HS-5 (cell line): ENCODE measurements around the gene AARS1.
"Not testable (repeated sequence)": the region's sequence is repeated elsewhere in the genome, so short reads cannot be mapped to it uniquely, and the experiment has no call there.

ENCODE experiments used
- DNase-seq: peaks from one replicate; pipeline ENCODE4 v3.0.0-alpha.2; 2012; ENCODE audit warnings: low read depth

Gene AARS1

DNA sequence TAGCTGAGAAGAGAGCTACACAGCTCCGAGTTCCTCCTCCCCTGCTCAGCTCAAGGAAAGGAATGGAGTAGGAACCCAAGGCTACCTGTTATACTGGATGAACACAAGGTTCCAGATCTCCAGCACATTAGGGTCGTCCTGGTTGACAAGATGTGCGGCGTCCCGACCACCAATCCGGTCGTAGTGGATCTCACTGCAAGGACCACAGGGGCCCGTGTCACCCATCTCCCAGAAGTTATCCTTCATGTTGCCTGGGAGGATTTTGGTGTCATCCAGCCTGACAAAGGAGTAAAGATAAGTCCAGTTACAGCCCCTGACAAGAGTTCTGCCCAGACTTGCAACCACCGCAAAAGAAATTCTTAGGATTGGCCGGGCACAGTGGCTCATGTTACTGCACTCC is 17.6 kb downstream of the AARS1 start:
- no peak for DNase-seq

DNA sequence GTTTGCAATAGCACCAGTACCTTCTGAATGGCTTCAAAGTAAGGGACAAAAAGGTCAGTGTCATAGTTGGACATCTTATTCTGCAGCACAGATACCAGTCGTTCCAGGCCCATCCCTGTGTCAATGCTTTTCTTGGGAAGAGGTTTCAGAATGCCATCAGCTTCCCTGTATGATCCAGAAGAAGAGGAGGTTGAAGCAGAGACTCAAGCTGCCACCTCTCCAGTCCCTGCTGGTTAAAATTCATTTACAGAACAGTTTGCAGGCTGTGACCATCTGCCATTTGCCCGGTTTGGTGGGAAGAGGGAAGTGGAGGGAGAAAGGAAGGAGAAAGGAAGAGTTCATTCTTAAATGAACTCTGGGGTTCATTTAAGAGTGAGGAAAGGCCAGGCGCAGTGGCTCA is 19.1 kb downstream of the AARS1 start:
- DNase-seq: no peak

DNA sequence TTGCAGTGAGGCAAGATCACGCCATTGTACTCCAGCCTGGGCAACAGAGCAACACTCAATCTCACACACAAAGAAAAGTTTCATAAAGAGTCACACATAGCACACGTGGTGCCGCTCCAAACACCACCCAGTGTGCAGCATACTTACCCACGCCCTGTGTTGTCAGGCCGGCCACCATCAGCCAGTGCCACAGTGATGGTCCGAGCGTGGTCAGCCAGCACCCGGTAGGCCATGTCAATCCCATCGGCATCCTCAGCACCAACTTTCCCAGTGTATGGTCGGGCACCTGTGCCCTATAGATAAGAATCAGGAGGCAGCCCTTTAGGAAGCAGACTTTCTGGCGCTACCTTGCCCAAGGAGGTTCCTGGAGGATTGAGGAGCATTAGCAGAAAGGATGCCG is 19.8 kb downstream of the AARS1 start:
- DNase-seq: no peak

DNA sequence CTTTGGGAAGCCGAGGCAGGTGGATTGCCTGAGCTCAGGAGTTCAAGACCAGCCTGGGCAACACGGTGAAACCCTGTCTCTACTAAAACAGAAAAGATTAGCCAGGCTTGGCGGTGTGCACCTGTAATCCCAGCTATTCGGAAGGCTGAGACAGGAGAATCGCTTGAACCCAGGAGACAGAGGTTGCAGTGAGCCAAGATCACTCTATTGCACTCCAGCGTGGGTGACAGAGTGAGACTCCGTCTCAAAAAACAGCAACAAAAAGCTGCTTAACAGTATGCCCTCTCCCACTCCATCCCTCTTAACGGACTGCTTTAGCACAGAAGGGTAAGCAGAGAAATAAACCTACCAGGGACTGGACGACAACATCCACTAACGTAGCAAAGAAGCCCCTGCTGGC is 21.4 kb downstream of the AARS1 start:
- not testable (repeated sequence) for DNase-seq

DNA sequence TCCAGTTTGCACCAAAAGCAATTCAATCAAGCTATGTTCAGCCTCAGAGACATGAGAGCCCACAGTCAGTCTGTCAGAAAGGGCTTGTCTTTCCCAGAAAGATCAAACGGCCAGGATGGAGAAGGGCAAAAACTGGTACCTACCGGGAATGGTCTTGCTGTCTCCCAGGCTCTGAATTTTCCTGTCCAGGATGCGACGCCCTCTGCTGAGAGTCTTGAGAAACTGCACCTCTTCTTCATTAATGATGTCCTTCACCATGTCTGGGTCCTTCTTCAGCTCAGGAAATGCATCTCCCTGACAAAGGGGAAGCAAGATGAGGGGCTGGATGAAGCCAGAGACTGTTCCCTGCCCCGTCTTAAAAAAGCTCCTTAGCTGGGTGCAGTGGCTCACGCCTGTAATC is 21.8 kb downstream of the AARS1 start:
- DNase-seq: no peak

DNA sequence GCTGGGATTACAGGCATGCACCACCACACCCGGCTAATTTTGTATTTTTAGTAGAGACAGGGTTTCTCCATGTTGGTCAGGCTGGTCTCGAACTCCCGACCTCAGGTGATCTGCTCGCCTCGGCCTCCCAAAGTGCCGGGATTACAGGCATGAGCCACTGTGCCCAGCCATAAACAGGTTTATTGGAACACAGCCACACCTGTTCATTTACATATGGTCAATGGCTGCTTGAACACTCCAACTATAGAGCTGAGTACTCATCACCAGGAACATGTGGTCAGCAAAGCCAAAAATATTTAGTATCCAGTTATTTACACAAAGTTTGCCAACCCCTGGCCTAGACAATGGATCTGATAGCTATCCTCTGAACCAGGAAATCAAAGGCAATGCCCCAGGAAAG is 29.4 kb downstream of the AARS1 start:
- not testable (repeated sequence) for DNase-seq

DNA sequence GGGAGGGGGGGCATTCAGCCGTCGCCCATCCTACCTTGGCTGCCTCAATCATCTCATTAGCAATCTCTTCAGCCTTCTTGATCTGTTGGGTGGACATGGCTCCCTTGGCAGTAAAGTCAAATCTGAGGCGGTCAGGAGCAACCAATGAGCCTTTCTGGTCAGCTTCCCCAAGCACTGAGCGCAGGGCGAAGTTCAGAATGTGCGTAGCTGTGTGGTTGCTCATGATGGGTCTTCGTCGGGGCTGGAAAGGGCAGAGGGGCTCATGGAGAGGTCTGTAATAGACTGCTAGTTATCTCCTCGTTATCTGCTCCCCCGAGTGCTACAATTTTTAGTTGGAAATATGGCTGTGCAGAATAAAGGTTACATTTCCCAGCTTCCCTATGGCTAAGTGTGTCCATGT is 30.4 kb downstream of the AARS1 start:
- no peak for DNase-seq

DNA sequence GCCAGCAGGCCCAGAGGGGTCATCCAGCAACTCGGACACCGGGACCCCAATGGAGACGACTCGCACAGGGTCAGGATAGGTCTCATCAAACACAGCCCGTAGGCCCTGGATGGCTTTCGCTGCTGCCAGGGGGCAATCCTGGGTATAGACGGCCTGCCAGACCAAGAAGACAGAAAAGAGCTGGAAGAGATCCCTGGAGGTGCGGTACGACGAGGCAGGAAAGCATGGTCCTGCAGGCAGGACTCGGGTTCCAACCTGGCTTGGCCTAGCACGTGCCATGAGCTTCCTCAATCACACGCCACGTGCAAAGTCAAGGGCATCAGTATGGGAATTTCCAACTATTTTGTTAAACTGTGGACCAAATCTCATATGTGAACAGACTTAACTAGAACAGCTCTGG is 31.2 kb downstream of the AARS1 start:
- DNase-seq: no peak

DNA sequence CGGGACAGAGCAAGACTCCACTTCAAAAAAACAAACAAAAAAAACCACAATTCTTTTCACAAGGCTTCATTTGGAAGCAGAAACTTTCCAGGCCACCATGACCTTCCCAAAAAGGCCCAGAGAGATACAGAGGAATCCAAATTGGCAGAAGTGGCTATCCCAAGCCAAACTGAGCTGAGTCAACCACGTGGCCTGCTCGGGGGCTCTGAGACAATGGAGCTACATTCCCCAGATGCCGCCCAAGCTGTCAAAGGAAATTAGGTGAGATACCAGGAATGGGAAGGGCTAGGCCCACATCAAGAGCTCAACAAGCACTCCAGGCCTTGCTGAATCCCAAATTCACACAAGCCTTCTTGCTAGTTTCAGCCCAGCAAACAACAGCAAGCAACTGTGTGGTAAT is 31.9 kb downstream of the AARS1 start:
- no peak for DNase-seq

DNA sequence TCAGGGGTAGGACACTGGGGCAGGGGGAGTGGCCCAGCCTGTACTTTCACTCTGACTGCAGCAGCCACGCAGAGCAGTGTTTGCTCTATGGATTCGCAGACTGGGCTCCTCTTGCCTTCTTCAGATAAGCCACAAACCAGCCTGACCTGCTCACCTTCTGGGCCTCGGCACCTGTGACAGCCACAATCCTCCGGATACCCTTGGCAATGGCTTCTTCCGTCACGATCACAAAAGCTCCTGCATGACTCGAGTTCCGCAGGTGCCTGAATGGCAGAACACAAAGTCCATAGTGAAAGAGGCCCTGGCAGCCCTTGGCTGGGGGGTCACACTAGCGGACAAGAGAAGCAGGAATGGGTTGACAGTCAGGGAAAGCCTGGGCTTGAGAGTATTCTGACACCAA is 33.7 kb downstream of the AARS1 start:
- no peak for DNase-seq

DNA sequence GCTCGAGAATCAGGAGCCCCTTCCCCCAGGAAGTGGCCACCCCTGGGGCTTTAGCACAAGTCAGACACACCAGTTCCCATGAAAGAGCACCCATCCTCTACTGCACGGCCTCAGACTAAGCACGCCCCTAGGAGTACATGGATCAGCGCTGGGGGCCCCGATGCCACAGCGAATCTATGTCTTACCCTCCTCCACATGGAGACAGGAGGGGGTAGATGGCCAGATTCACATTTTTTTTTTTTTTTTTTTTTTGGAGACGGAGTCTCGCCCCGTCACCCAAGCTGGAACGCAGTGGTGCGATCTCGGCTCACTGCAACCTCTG is 34.4 kb downstream of the AARS1 start:
- no peak for DNase-seq

DNA sequence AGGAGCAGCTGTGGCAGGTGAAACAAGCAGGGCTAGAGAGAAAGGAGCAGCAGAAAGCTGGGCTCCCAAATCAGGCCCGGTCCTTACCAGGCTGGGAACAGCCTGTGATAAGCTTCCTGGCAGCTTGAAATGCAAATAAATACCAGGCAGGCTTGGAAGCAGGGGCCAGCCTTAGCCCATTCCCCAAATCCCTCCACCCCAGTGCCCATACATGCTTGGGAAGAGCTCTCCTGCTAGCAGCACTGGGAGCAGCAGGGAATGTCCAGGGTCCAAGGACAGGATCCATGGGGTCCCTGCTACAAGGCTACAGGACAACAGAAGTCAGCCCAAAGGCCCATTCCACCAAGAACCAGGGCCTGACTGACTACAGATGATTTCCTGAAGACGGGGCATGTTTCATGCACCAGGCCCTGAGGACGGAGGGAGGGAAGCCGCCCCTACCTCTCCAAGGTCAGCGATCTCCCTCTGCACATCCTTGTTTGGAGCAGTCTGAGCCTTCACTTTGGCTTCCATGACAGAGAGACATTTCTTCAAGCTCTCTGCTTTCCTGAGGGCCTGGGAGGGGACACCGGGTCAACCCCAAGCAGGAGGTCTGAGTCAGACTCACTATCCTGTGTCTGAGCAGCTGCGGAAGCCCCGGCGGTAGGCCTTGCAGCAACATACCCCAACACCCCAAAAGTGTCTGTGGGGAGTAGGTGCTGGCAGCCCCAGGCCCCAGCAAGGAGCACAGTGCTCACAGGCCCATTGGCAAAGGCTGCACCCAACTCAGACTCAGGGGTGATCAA is 34.9 kb downstream of the AARS1 start:
- DNase-seq: no peak

DNA sequence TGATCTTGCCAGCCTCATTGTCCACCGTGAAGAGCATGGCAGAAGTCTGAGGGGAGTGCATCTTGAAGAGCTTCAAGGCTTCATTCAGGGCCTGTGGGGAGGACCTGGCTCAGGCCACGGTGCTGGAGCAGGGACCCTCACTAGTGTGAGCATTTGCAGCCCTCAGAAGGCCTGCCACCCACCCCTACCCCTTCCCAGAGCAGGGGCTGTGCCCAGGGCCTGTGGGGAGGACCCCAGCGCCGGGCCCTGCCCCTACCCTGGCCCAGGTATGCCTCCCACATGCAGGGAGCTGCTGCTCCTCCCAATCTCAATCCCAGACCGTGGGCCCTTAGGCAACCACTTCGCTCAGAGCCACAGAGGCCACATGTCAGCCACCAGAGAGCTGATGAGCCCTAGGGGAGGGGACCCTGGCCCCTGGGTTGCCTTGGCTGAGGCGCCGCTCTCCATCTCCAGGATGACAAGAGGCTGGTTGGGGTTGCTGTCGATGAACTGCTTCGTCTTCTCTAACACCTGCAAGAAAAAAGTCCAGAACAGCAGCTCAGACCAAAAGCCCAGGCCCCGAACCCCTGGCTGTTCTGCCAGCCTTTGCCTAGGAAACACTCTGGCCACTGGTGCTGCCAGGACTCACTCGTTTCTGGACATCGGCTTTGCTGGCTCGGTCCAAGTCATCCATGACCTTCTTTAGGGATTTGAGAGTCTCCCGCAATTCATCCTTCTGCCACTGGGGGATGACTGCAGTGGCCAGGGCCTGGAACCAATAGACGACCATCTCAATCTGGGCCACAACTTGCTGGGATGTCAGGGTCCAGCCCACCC is 35.8 kb downstream of the AARS1 start:
- no peak for DNase-seq

DNA sequence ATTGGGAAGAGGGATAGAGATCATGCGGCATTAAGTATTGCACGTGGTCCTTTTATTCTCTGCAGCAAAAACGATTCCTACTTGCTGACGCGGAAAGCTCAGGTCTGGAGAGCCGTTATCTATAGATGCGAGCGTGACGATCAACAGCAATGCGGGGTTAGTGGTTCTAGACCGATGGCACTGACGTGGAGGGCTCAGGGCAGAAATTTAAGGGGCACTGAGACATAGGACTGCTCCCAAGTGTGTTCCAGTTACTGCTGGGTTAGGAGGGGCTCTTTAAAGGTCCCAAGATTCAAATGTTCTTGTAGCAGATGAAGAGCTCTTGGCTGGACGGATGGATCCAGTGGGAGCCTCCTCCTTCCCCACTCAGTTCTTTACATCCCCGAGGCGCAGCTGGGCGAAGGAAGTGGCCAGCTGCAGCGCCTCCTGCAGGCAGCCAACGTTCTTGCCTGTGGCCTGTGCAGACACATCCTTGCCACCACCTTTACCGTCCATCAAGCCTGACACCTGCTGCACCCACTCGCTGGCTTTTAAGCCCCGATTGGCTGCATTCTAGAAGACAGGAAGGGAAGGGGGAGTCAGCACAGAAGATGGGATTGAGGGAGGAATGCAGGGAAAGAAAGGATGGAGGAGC is 36.8 kb downstream of the AARS1 start:
- no peak for DNase-seq

DNA sequence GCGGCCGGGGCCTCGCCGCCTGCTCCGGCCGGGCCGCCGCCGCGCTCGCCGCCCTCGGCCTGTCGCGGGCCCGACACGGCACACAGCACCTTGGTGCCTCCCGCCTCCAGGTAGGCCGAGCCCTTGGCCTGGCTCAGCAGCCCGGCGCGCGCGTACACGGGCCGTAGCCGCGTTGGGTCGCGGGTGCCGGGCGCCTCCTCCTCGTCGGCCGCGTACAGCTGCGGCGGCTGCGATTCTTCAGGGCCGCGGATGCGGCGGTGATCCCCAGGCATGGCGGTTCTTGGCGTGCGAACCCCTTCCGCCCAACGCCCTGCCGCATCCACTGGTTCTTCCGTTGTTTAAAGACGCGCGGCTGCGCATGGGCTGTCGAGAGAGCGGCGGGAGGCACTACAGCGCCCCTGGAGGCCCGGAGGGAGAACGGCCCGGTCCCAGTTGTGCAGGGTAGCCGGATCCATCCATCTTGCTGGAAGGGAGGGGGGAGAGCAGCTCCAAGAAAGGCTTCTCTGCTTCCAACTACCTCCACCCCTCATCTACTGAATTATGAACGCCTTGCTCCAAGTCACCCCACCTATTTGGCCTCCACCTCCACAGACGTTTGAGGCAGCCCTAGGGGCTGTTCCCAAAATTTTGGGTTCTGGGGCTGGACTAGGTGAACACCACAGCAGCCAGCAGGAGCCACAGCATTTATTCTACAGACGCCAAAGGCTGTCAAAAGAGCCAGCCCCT is 37.5 kb downstream of the AARS1 start, which contains the start of gene EXOSC6:
Gene EXOSC6, minus strand, starts transcription at position 312 of the 726 bp plus-strand sequence. Its CDS starts 40 bp downstream, at position 272.
- DNase-seq: peak; percentile 79

DNA sequence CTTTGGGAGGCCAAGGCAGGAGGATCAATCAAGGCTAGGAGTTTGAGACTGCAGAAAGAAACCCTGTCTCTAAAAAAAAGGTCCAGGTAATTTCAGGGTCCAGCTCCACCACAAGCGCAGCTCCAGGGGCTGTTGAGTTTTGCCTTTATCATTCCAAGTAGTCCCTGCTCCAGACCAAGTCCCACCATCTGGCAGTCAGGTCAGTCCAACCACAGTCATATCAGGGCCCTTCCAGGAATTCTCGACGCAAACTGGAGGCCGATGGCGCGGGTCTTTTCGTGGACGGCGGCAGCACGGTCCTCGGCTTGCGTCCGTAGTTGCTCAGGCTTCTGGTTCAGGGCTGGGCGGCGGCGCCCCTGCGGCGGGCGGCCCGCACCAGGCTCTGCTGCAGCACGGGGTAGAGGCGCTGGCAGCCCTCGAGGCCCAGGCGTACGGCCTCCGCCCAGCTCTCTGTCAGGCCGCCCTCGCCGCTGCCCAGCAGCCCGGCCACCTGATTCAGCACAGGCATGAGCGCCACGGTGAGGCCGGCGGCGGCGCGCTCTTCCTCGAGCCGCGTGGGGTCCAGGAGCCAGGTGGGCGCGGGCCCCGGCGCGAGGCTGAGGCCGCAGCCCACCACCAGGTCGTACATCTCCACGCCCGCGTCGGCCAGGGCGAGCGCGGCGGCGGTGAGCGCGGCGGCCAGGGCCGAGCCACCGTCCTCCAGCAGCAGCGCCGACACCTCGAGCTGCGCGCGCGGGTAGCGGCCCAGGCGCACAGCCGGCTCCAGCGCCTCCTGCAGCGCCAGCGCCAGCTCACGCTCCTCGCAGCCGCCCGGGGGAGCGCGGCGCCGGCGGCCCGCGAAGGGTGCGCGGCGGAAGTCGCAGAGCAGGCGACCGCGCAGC is 38.3 kb downstream of the AARS1 start:
- DNase-seq: no peak

DNA sequence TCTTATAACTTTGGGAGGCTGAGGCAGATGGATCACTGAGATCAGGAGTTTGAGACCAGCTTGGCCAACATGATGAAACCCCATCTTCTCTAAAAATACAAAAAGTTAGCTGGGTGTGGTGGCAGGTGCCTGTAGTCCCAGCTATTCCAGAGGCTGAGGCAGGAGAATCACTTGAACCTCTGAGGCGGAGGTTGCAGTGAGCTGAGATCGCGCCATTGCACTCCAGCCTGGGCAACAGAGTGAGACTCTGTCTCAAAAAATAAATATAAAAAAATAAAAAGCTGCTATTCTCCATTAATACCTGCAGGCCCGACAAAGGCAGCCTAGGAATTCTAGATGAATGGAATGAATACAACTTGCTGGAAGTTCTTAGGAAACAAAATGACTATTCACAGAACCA is 39.6 kb downstream of the AARS1 start:
- DNase-seq: not testable (repeated sequence)

DNA sequence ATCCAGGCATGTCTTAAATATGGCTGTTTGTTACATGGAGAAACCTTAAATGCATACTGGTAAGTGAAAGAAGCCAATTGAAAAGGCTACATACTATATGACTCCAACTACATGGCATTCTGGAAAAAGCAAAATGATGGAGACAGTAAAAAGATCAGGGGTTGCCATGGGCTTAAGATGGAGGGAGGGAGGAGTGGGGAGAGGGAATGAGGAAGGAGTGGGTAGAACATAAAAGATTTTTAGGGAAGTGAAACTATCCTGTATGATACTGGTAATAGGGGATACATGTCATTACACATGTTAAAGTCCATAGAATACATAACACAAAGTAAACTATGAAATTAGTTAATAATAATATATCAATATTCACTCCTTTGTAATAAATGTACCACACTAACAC is 50.5 kb downstream of the AARS1 start:
- DNase-seq: not testable (repeated sequence)

DNA sequence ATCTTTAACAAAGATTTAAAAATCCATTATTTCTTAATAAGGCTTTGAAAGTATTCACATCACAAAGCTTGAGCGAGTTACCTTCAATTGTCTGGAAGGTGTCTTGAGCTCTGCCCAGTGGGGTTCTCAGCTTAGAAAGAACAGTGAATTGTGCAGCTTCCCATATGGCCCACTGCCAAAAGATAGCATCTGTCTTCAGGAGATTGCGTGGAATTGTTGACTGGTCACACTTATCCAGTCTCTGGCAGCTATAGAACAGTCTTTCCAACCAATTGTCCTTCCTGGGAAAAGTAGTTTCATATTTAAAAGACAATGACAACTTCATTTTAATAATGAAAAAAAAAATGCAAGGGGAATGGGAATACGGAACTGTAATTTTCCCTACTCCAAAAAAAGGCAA is 57.5 kb downstream of the AARS1 start:
- DNase-seq: not testable (repeated sequence)

DNA sequence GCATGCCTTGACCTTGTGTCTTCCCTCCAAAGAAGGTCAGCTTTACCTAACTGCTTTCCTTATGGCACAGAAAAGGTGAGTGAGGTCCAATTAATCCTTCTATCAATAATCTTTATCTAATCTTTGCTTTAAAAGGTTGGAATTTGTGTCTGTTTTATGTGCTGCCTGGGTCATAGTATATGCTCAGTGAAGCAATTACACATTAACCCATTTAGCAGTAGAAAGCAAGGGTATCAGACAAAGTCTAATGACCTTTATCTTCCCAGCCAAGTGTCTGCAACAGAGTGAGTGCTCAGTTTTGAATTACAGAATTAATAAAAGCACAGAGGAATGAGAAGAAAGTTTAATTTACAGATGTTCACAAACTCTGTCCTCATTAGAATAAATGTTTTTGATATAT is 63.3 kb downstream of the AARS1 start:
- DNase-seq: not testable (repeated sequence)

DNA sequence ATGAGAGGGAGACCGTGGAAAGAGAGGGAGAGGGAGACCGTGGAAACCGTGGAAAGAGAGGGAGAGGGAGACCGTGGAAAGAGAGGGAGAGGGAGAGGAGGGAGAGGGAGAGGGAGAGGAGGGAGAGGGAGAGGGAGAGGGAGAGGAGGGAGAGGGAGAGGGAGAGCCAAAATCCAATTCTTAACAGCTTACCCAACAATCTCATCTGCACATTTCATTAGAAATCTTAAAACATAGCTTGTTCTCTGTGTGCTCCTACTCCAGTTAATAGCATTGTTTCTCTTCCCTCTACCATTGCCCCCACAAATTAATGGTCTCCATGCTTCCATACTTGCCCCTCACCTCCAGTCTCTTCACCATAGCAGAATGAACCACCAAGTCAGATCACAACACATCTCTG is 63.9 kb downstream of the AARS1 start:
- DNase-seq: not testable (repeated sequence)
